A549 (cell line): Measurements from ENCODE around the gene MBNL1. TPM values are rescaled to one million over a fixed set of nuclear protein-coding genes. Genes with fewer than 3 reads are reported as not detected.

Experiments
- ATAC-seq, 2 experiments: fragments of 200-7000 bp in 1 of 2; fragments of >200 bp in 1 of 2; cut with Nextera tagmentation in 1 of 2; cut with Tn5 transposase in 1 of 2; 3 replicates each; pipeline versions ENCODE4 v1.8.0 to v1.9.1; 2018 to 2020; ENCODE audit warnings: mild to moderate bottlenecking in 1 of 2, moderate library complexity in 1 of 2
- CTCF ChIA-PET: fragments of 300-600 bp; sonication (Branson Sonifier 250); formaldehyde crosslinking; extraction: SDS; loops from one replicate; lab custom pipeline; 2021; ENCODE audit warnings: antibody characterized with exemption, inconsistent platforms; lab: Yijun Ruan, JAX
- POLR2A ChIA-PET: fragments of 350-600 bp; formaldehyde crosslinking; extraction: SDS; loops from one replicate; lab custom pipeline; 2021; ENCODE audit warnings: antibody characterized with exemption, inconsistent platforms; lab: Yijun Ruan, JAX
- DNase-seq, 2 experiments: peaks; one replicate each; pipeline versions ENCODE4 v3.0.0 to v3.0.0-alpha.2; 2011 to 2016; ENCODE audit warnings: low read depth in 1 of 2, low spot score in 1 of 2
- FAIRE-seq: peaks from 2 replicates; lab custom pipeline; 2011; peaks lifted over from hg19 to GRCh38; lab: Jason Lieb, UNC
- H3K27ac ChIP-seq, 2 experiments: fragments of >200 bp; sonication (Bioruptor Twin); formaldehyde crosslinking; 3 replicates each; pipeline ENCODE4 v1.5.1; 2016 to 2017
- H3K4me1 ChIP-seq: fragments of >200 bp; sonication (Bioruptor Twin); formaldehyde crosslinking; 3 replicates; pipeline ENCODE4 v1.6.1; 2016
- H3K4me2 ChIP-seq: fragments of >200 bp; sonication (Bioruptor Twin); formaldehyde crosslinking; 3 replicates; pipeline ENCODE4 v1.6.1; 2016
- H3K4me3 ChIP-seq: fragments of >200 bp; sonication (Bioruptor Twin); formaldehyde crosslinking; 3 replicates; pipeline ENCODE4 v1.5.1; 2016
- H3K9me3 ChIP-seq: fragments of >200 bp; sonication (Bioruptor Twin); formaldehyde crosslinking; 3 replicates; pipeline ENCODE4 v1.6.1; 2016
- CEBPB ChIP-seq, 2 experiments: fragments of >200 bp in 1 of 2; sonication (Bioruptor Twin) in 1 of 2; formaldehyde crosslinking in 1 of 2; IDR thresholded peaks; 2 replicates each; pipeline ENCODE4 v1.6.1; 2012 to 2016
- CHD4 ChIP-seq: fragments of 200-600 bp; sonication (generic); IDR thresholded peaks from 2 replicates; pipeline ENCODE4 v1.6.1; 2016; ENCODE audit warnings: antibody characterized with exemption, mild to moderate bottlenecking, borderline replicate concordance
- EHF ChIP-seq: fragments of 250-450 bp; sonication (Bioruptor Pico); IDR thresholded peaks from 2 replicates; pipeline ENCODE4 v1.5.0; 2020; ENCODE audit warnings: mild to moderate bottlenecking
- FOSB ChIP-seq: fragments of 250-450 bp; sonication (Bioruptor Pico); IDR thresholded peaks from 2 replicates; pipeline ENCODE4 v1.5.0; 2020; ENCODE audit warnings: mild to moderate bottlenecking, moderate library complexity
- HEYL ChIP-seq: fragments of 250-450 bp; sonication (Bioruptor Pico); IDR thresholded peaks from 2 replicates; pipeline ENCODE4 v1.8.0; 2021; ENCODE audit warnings: mild to moderate bottlenecking, moderate library complexity
- HOXA7 ChIP-seq: fragments of 250-450 bp; sonication (Bioruptor Pico); IDR thresholded peaks from 2 replicates; pipeline ENCODE4 v1.5.0; 2020; ENCODE audit warnings: mild to moderate bottlenecking, moderate library complexity
- HOXB5 ChIP-seq: fragments of 250-450 bp; sonication (Bioruptor Pico); IDR thresholded peaks from 2 replicates; pipeline ENCODE4 v1.5.0; 2020; ENCODE audit warnings: mild to moderate bottlenecking, moderate library complexity
- JUNB ChIP-seq: fragments of >200 bp; sonication (Bioruptor Twin); formaldehyde crosslinking; IDR thresholded peaks from 2 replicates; pipeline ENCODE4 v1.6.1; 2016
- KDM5A ChIP-seq: fragments of 200-600 bp; sonication (generic); IDR thresholded peaks from 2 replicates; pipeline ENCODE4 v1.6.1; 2016; ENCODE audit warnings: antibody characterized with exemption, mild to moderate bottlenecking
- MAFK ChIP-seq: fragments of 450-650 bp; IDR thresholded peaks from 2 replicates; pipeline ENCODE4 v1.6.1; 2014; ENCODE audit not compliant: partially characterized antibody
- NFE2L2 ChIP-seq: fragments of 150-350 bp; conservative IDR thresholded peaks from 2 replicates; pipeline ENCODE4 v1.6.1; 2014; ENCODE audit warnings: low read length
- NR3C1 ChIP-seq: fragments of >200 bp; sonication (Bioruptor Twin); formaldehyde crosslinking; IDR thresholded peaks from 3 replicates; pipeline ENCODE4 v1.6.1; 2017
- PHF8 ChIP-seq: fragments of 200-600 bp; sonication (generic); IDR thresholded peaks from 2 replicates; pipeline ENCODE4 v1.6.1; 2016; ENCODE audit warnings: low read depth, mild to moderate bottlenecking, antibody characterized with exemption, moderate library complexity, borderline replicate concordance
- POLR2AphosphoS2 ChIP-seq: conservative IDR thresholded peaks from 2 replicates; pipeline ENCODE4 v1.6.1; 2012; ENCODE audit warnings: low read length, improper control_type of control experiment, inconsistent platforms
- RAD21 ChIP-seq, 2 experiments: fragments of >200 bp in 1 of 2; sonication (Bioruptor Twin) in 1 of 2; formaldehyde crosslinking in 1 of 2; IDR thresholded peaks in 1 of 2; conservative IDR thresholded peaks in 1 of 2; 2 replicates in 1 of 2; 3 replicates in 1 of 2; pipeline ENCODE4 v1.6.1; 2012 to 2018; ENCODE audit warnings: inconsistent platforms in 1 of 2
- RCOR1 ChIP-seq: fragments of 150-350 bp; IDR thresholded peaks from 2 replicates; pipeline ENCODE4 v1.6.1; 2014; ENCODE audit warnings: antibody characterized with exemption, low read length, low read depth
- SMC3 ChIP-seq: fragments of >200 bp; sonication (Bioruptor Twin); formaldehyde crosslinking; IDR thresholded peaks from 3 replicates; pipeline ENCODE4 v1.6.1; 2018; ENCODE audit warnings: inconsistent platforms
- SREBF2 ChIP-seq: fragments of 450-650 bp; IDR thresholded peaks from 2 replicates; pipeline ENCODE4 v1.6.1; 2014; ENCODE audit warnings: mild to moderate bottlenecking, moderate library complexity
- ZFP36 ChIP-seq: fragments of 450-650 bp; IDR thresholded peaks from 2 replicates; pipeline ENCODE4 v1.6.1; 2014; ENCODE audit warnings: borderline replicate concordance; ENCODE audit not compliant: partially characterized antibody
- WGBS: methylation state at CpG from one replicate; pipeline ENCODE4 v1.1.6; 2017; ENCODE audit errors: missing lambda C conversion rate; 5-methylcytosine and 5-hydroxymethylcytosine counted together
- polyA plus RNA-seq, 4 experiments: library from polyadenylated mRNA; depleted of rRNA in 3 of 4; stranded (reverse); fragments of >200 nt; fragmentation: RNase III in 1 of 4; extraction: RNeasy Plus Mini Kit Qiagen cat#74134 plus additional on column Dnase treatment in 1 of 4; gene quantifications; 2 replicates in 3 of 4; 3 replicates in 1 of 4; pipeline ENCODE4 v1.2.3, GENCODE V29; 2011 to 2017
- TF ChIP-seq, protein P1 (sequence below): fragments of 250-450 bp; sonication (Bioruptor Pico); IDR thresholded peaks from 2 replicates; pipeline ENCODE4 v1.5.0; 2020; ENCODE audit warnings: low read depth, mild to moderate bottlenecking, moderate library complexity
- TF ChIP-seq, protein P2 (sequence below): fragments of >200 bp; sonication (Bioruptor Twin); formaldehyde crosslinking; IDR thresholded peaks from 3 replicates; pipeline ENCODE4 v1.5.1; 2016
- TF ChIP-seq, protein P3 (sequence below): fragments of >200 bp; sonication (Bioruptor Twin); formaldehyde crosslinking; IDR thresholded peaks from 2 replicates; pipeline ENCODE4 v1.6.1; 2016

Gene MBNL1
- polyA plus RNA-seq, 2 of the 4 experiments (the other 2 are of a cell fraction): 60.5 to 92.5 TPM

DNA sequence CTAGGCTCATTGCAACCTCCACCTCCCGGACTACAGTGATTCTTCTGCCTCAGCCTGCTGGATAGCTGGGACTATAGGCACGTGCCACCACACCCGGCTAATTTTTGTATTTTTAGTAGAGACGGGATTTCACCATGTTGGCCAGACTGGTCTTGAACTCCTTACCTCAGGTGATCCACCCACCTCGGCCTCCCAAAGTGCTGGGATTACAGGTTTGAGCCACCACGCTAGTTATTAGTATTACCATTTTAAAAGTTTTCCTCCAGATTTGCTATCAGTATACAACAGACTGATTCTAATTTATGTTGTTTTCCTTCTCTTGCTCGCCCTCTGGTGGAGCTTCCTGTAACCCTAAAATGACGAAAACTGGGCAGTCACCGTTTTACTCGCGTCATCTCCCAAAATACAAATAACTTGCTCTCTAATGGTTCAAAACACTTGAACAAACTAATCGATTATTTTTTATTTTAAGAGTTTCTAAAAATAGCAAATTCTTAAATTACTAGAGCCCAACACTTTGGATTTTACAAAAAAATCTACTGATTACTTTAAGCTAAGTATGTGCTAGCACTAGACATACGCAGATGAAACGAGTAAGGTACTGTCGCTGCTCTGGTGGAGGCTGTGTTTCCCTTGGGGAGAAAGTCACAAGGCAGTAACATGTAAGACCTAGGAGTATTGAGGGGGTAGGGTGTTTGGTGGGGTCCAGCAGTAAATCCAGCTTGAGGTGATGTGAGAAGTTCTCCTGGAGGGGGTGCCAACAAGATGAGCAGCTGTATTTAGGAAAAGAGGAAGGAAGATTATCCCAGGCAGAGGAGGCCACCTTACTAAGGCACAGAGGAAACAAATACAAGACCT, 203.3 kb downstream of the MBNL1 start:
- no peak overlapping the region for H3K4me3 ChIP-seq
- DNase-seq (peak; percentile 29 to 62), FAIRE-seq (no peak), ATAC-seq (peak; percentile 73 to 82; a peak in 4 of 6 replicates)
- peaks cover 12% of the 10 kb centered on the region; the same call in 2 of the 3 replicates for H3K9me3 ChIP-seq
- H3K4me2 ChIP-seq: peak overlapping the region; percentile 54
- ChIA-PET POLR2A (no interaction called here), CTCF (interaction anchor here (0.8 to 1.8 kb wide), 16 partner anchors 12 to 1090 kb away, joined by 3 to 8 read pairs (median 3); no protein-coding TSS in a partner anchor)
- H3K27ac ChIP-seq: no peak overlapping the region; a peak in 1 of 6 replicates
- H3K4me1 ChIP-seq: 0 out of 3 replicates have a peak, but pooled peaks cover 3% of the 10 kb centered on the region
- WGBS: 53% methylated on average over 15 of the region's 15 CpGs
- TF ChIP-seq RAD21 (conservative IDR thresholded peaks at IDR 0.05 in 1 of 2, IDR thresholded peaks at IDR 0.05 in 1 of 2) (peak; percentile 60 to 70), ZFP36 (no peak), SMC3 (peak; percentile 67), HOXA7 (CRISPR knock-in tag) (no peak), CHD4 (no peak), NR3C1 (no peak), FOSB (CRISPR knock-in tag) (no peak), PHF8 (no peak), SREBF2 (no peak), HEYL (CRISPR knock-in tag) (no peak), MAFK (no peak)
- TF ChIP-seq, protein P1, sequence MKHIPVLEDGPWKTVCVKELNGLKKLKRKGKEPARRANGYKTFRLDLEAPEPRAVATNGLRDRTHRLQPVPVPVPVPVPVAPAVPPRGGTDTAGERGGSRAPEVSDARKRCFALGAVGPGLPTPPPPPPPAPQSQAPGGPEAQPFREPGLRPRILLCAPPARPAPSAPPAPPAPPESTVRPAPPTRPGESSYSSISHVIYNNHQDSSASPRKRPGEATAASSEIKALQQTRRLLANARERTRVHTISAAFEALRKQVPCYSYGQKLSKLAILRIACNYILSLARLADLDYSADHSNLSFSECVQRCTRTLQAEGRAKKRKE (CRISPR knock-in tag): no peak
- TF ChIP-seq, protein P2, sequence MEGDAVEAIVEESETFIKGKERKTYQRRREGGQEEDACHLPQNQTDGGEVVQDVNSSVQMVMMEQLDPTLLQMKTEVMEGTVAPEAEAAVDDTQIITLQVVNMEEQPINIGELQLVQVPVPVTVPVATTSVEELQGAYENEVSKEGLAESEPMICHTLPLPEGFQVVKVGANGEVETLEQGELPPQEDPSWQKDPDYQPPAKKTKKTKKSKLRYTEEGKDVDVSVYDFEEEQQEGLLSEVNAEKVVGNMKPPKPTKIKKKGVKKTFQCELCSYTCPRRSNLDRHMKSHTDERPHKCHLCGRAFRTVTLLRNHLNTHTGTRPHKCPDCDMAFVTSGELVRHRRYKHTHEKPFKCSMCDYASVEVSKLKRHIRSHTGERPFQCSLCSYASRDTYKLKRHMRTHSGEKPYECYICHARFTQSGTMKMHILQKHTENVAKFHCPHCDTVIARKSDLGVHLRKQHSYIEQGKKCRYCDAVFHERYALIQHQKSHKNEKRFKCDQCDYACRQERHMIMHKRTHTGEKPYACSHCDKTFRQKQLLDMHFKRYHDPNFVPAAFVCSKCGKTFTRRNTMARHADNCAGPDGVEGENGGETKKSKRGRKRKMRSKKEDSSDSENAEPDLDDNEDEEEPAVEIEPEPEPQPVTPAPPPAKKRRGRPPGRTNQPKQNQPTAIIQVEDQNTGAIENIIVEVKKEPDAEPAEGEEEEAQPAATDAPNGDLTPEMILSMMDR: peak; percentile 63
- TF ChIP-seq, all 56 proteins: peak for 3

- Histone ChIP-seq H3K4me1 (0 out of 3 replicates have a peak, but pooled peaks cover 3% of the 10 kb centered on the region), H3K27ac (no peak overlapping the region), H3K4me3 (no peak overlapping the region), H3K4me2 (no peak overlapping the region; the same call in 2 of the 3 replicates), H3K9me3 (peaks cover 12% of the 10 kb centered on the region; the same call in 2 of the 3 replicates)
- CTCF ChIA-PET: interaction anchor here (0.8 to 1.8 kb wide), 14 partner anchors 11 to 1090 kb away, joined by 3 to 8 read pairs (median 3); no protein-coding TSS in a partner anchor
- FAIRE-seq (no peak), DNase-seq (no peak), ATAC-seq (no peak)
- 73% methylated on average over 3 of the region's 3 CpGs for WGBS
- TF ChIP-seq EHF (no peak), POLR2AphosphoS2 (no peak), KDM5A (no peak), SREBF2 (no peak), PHF8 (no peak), HOXB5 (no peak), RCOR1 (no peak), JUNB (no peak), FOSB (CRISPR knock-in tag) (no peak)
- TF ChIP-seq, protein P3, sequence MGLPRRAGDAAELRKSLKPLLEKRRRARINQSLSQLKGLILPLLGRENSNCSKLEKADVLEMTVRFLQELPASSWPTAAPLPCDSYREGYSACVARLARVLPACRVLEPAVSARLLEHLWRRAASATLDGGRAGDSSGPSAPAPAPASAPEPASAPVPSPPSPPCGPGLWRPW: no peak
- POLR2A ChIA-PET: no interaction called here
Observed at GRCh38 chr3:152472672-152472954, 203.9 kb downstream of the MBNL1 start.

- Histone ChIP-seq H3K4me3 (no peak overlapping the region), H3K9me3 (peaks cover 12% of the 10 kb centered on the region; the same call in 2 of the 3 replicates), H3K4me1 (no peaks in the 10 kb centered on the region), H3K4me2 (no peak overlapping the region), H3K27ac (no peak overlapping the region)
- ATAC-seq (peak; percentile 75 to 85; a peak in 5 of 6 replicates), DNase-seq (peak; percentile 16 to 71), FAIRE-seq (no peak)
- TF ChIP-seq, protein P2: peak; percentile 68
- TF ChIP-seq RAD21 (conservative IDR thresholded peaks at IDR 0.05 in 1 of 2, IDR thresholded peaks at IDR 0.05 in 1 of 2) (peak; percentile 70), SMC3 (peak; percentile 67), CEBPB (IDR thresholded peaks at IDR 0.05) (peak in 1 of 2 experiments; percentile 55; a peak in 1 of 4 replicates), NFE2L2 (no peak)
- POLR2A ChIA-PET: no interaction called here
- CTCF ChIA-PET: interaction anchor here (1.0 to 1.7 kb wide), 3 partner anchors 100 to 529 kb away, joined by 3 to 13 read pairs (median 6); no protein-coding TSS in a partner anchor
- WGBS: 82% methylated on average over 2 of the region's 2 CpGs
Observed at GRCh38 chr3:152474585-152474984, 205.9 kb downstream of the MBNL1 start.
